Stimulated activated naive CD8-positive, alpha-beta T cell treated with anti-CD3 and anti-CD28 coated beads, Interleukin-15, amount 100 ng/mL, for 72 hours (primary cell): ENCODE results near the gene KRTAP12-3.

Experiments
- ATAC-seq: fragments of 150-1000 bp; cut with Tn5 transposase; 2 replicates; pipeline ENCODE4 v1.10.0; 2021; ENCODE audit warnings: mild to moderate bottlenecking, moderate library complexity
- DNase-seq, 2 donors: peaks; one replicate each; pipeline ENCODE4 v3.0.0; 2021 to 2022
- H3K27ac Mint-ChIP-seq, 2 donors: one replicate each; pipeline ENCODE4 v1.8.0; 2022; ENCODE audit warnings: mild to moderate bottlenecking in 2 of 2, mixed read lengths in 2 of 2, moderate library complexity in 2 of 2
- H3K27me3 Mint-ChIP-seq: one replicate; pipeline ENCODE4 v1.8.0; 2022; ENCODE audit warnings: mixed read lengths
- H3K4me1 Mint-ChIP-seq: one replicate; pipeline ENCODE4 v1.8.0; 2022; ENCODE audit warnings: mild to moderate bottlenecking, mixed read lengths
- H3K4me3 Mint-ChIP-seq, 2 donors: one replicate each; pipeline ENCODE4 v1.8.0; 2022; ENCODE audit warnings: mild to moderate bottlenecking in 2 of 2, mixed read lengths in 2 of 2, moderate library complexity in 1 of 2
- H3K9me3 Mint-ChIP-seq, 2 donors: one replicate each; pipeline ENCODE4 v1.8.0; 2022; ENCODE audit warnings: mixed read lengths in 2 of 2

KRTAP12-3 gene

GRCh38 chr21:44697811-44698734, 40.3 kb downstream of the KRTAP12-3 start:
- no peak overlapping the region for H3K4me3 Mint-ChIP-seq
- no peak overlapping the region for H3K27ac Mint-ChIP-seq
- ATAC-seq: no peak
- peaks cover 11 to 13% of the 10 kb centered on the region in 2 donors for H3K9me3 Mint-ChIP-seq
- peaks cover 79% of the 10 kb centered on the region for H3K27me3 Mint-ChIP-seq
- peaks cover 29% of the 10 kb centered on the region for H3K4me1 Mint-ChIP-seq
- DNase-seq: no peak

- Mint-ChIP-seq H3K27me3 (peaks cover 94% of the 10 kb centered on the region), H3K9me3 (peaks cover 0 to 5% of the 10 kb centered on the region in 2 donors), H3K27ac (no peak overlapping the region), H3K4me1 (peaks cover 29% of the 10 kb centered on the region), H3K4me3 (no peak overlapping the region)
- ATAC-seq (no peak), DNase-seq (no peak)
These were observed 41.8 kb downstream of the KRTAP12-3 start for GRCh38 chr21:44699502-44700001.

- H3K9me3 Mint-ChIP-seq: peaks cover 0 to 13% of the 10 kb centered on the region in 2 donors
- H3K4me1 Mint-ChIP-seq: peaks cover 22% of the 10 kb centered on the region
- DNase-seq: no peak
- no peak for ATAC-seq
- H3K4me3 Mint-ChIP-seq: no peak overlapping the region
- H3K27me3 Mint-ChIP-seq: peaks cover 100% of the 10 kb centered on the region
- H3K27ac Mint-ChIP-seq: peak overlapping the region in 1 of 2 donors; percentile 21
These were observed 42.6 kb downstream of the KRTAP12-3 start for GRCh38 chr21:44700101-44701022.

GRCh38 chr21:44701023-44701400, 43.3 kb downstream of the KRTAP12-3 start:
- H3K27ac Mint-ChIP-seq: no peak overlapping the region
- no peak for ATAC-seq

GRCh38 chr21:44701541-44701940, 43.8 kb downstream of the KRTAP12-3 start:
- no peak overlapping the region for H3K4me3 Mint-ChIP-seq
- no peak overlapping the region for H3K27ac Mint-ChIP-seq
- H3K9me3 Mint-ChIP-seq: peaks cover 0 to 25% of the 10 kb centered on the region in 2 donors
- no peak for DNase-seq
- no peak for ATAC-seq
- peaks cover 22% of the 10 kb centered on the region for H3K4me1 Mint-ChIP-seq
- H3K27me3 Mint-ChIP-seq: peaks cover 100% of the 10 kb centered on the region

More at GRCh38 chr21:44701023-44701400, 43.3 kb downstream of the KRTAP12-3 start:
- Mint-ChIP-seq H3K4me1 (peaks cover 20% of the 10 kb centered on the region), H3K4me3 (no peak overlapping the region), H3K9me3 (peaks cover 0 to 20% of the 10 kb centered on the region in 2 donors), H3K27me3 (peaks cover 100% of the 10 kb centered on the region)
- DNase-seq: no peak

- Mint-ChIP-seq H3K27me3 (peaks cover 100% of the 10 kb centered on the region), H3K9me3 (peaks cover 0 to 25% of the 10 kb centered on the region in 2 donors), H3K4me3 (no peak overlapping the region), H3K27ac (peak overlapping the region in 1 of 2 donors; percentile 65), H3K4me1 (peaks cover 28% of the 10 kb centered on the region)
- ATAC-seq: no peak
- no peak for DNase-seq
These were observed 44.6 kb downstream of the KRTAP12-3 start for GRCh38 chr21:44702111-44702972.

- no peak overlapping the region for H3K27ac Mint-ChIP-seq
- ATAC-seq: no peak
These were observed 45.4 kb downstream of the KRTAP12-3 start for GRCh38 chr21:44702973-44703730.

GRCh38 chr21:44703731-44704635, 46.3 kb downstream of the KRTAP12-3 start:
- ATAC-seq: no peak
- H3K9me3 Mint-ChIP-seq: peaks cover 0 to 25% of the 10 kb centered on the region in 2 donors
- peaks cover 100% of the 10 kb centered on the region for H3K27me3 Mint-ChIP-seq
- no peak overlapping the region for H3K27ac Mint-ChIP-seq
- H3K4me1 Mint-ChIP-seq: peaks cover 31% of the 10 kb centered on the region
- no peak for DNase-seq
- H3K4me3 Mint-ChIP-seq: no peak overlapping the region

More at GRCh38 chr21:44702973-44703730, 45.4 kb downstream of the KRTAP12-3 start:
- H3K27me3 Mint-ChIP-seq: peaks cover 100% of the 10 kb centered on the region
- H3K4me3 Mint-ChIP-seq: no peak overlapping the region
- no peak for DNase-seq
- peaks cover 0 to 25% of the 10 kb centered on the region in 2 donors for H3K9me3 Mint-ChIP-seq
- peaks cover 28% of the 10 kb centered on the region for H3K4me1 Mint-ChIP-seq

- no peak overlapping the region for H3K4me3 Mint-ChIP-seq
- H3K27ac Mint-ChIP-seq: no peak overlapping the region
- no peak for DNase-seq
- H3K9me3 Mint-ChIP-seq: peaks cover 0 to 25% of the 10 kb centered on the region in 2 donors
- H3K27me3 Mint-ChIP-seq: peaks cover 100% of the 10 kb centered on the region
- peaks cover 34% of the 10 kb centered on the region for H3K4me1 Mint-ChIP-seq
- ATAC-seq: no peak
These were observed 46.9 kb downstream of the KRTAP12-3 start for GRCh38 chr21:44704636-44705001.

GRCh38 chr21:44706026-44706705, 48.4 kb downstream of the KRTAP12-3 start:
- Mint-ChIP-seq H3K27ac (no peak overlapping the region), H3K9me3 (peaks cover 0 to 25% of the 10 kb centered on the region in 2 donors), H3K27me3 (peaks cover 100% of the 10 kb centered on the region)

GRCh38 chr21:44706706-44707581, 49.2 kb downstream of the KRTAP12-3 start:
- DNase-seq (no peak), ATAC-seq (no peak)
- Mint-ChIP-seq H3K9me3 (peaks cover 0 to 25% of the 10 kb centered on the region in 2 donors), H3K27ac (no peak overlapping the region), H3K4me3 (peak overlapping the region in 1 of 2 donors; percentile 5), H3K27me3 (peaks cover 100% of the 10 kb centered on the region), H3K4me1 (peaks cover 53% of the 10 kb centered on the region)

More at GRCh38 chr21:44706026-44706705, 48.4 kb downstream of the KRTAP12-3 start:
- Mint-ChIP-seq H3K4me1 (peaks cover 45% of the 10 kb centered on the region), H3K4me3 (peak overlapping the region in 1 of 2 donors; percentile 18)
- DNase-seq (no peak), ATAC-seq (no peak)
